ENCODE measurements around the gene SSC4D.
A peak's percentile ranks its signal among the peaks of the same experiment; 100 is the strongest.
"Not testable (repeated sequence)": the region's sequence is repeated elsewhere in the genome, so short reads cannot be mapped to it uniquely, and the experiment has no call there.

Gene SSC4D

GRCh38 chr7:76417654-76418310, 8.3 kb upstream of the SSC4D start:
- not testable (repeated sequence) for DNase-seq

DNA sequence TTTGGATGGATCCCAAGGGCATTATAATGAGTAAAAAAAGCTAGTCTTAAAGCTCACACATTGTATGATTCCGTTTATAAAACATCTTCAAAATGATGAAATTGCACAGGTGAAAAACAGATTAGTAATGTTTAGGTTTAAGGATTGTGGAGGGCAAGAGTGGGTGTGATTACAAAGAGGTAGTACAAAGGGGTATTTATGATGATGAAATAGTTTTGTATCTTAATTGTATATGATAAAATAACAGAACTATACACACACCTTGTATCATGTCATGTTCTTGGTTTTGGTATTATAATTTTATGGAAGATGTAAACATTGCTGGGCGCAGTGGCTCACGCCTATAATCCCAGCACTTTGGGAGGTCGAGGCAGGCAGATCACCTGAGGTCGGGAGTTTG, 2.8 kb upstream of the SSC4D start:
- no peak for DNase-seq

- DNase-seq, result peak; percentile 20
These were observed 2.1 kb upstream of the SSC4D start for GRCh38 chr7:76411626-76412025.

DNA sequence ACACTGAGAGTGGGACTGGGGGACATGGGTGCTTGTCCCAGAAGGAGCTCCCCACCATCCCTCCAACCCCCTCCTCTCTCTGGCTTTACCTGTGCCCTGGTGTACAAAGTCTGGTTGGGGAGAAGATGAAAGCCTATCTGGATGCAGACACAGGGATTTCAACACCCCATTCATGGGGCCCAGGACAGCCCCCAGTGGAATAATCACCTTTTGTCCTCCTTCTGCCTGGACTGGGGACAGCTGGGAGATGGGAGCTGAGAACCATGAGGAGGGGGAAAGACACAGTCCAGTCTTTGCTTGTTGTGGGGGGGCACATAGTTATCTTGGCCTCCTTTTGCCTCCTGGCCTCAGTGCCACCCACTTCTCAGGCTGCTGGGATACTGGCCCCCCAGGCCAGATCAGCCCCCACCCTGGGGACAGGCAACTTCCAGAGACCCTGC, 1.4 kb downstream of the SSC4D start:
- no peak for DNase-seq

DNA sequence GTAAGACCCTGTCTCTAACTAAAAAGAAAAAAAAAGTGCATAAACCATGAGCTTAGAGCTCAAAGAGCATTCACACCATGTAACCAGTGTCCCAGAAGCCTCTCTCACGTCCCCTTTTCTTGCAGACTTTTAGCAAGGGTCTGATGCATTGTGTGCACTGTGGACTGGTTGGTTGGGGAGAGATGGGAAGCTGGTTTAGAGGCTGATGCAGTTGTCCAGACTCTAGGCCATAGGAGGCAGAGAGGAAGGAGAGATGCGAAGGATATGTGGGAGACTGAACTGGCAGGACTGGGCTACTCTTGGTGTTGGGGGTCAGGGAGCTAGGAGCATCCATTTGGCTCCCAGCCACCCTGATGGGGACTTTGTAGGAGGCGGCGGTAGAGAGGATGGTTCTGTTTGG, 1.8 kb downstream of the SSC4D start:
- DNase-seq, result no peak

GRCh38 chr7:76405738-76406137, 3.8 kb downstream of the SSC4D start:
- no peak for DNase-seq

DNA sequence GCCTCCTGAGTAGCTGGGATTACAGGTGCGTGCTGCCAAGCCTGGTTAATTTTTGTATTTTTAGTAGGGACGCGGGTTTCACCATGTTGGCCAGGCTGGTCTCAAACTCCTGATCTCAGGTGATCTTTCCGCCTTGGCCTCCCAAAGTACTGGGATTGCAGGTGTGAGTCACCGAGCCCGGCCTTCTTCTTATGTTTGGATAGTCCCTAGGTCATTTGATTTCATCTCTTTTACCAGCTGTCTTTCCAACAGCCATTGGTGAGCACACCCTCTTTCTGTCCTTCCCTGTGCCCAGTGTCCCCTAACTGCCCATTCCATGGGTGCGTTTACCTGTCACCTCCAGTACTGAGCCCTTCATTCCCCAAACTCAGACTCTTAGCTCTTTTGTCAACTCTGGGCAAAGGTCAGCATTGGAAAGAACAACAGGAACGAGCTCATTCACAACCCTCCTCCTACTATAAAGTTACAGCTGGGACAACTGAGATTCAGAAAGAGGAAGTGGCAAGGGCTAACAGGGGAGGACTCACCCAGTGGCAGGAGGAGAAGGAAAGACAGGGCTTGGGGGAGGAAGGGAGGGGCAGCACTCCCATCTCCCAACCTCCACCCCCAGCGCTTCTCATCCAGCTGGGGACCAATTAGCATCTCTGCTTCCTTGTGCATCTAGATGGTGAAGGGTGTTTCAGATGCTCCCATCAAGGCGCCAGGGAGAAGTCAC, 5.6 kb downstream of the SSC4D start:
- DNase-seq, result peak; percentile 84

GRCh38 chr7:76403097-76403496, 6.4 kb downstream of the SSC4D start:
- not testable (repeated sequence) for DNase-seq

GRCh38 chr7:76400248-76400647, 9.2 kb downstream of the SSC4D start:
- DNase-seq, result no peak

DNA sequence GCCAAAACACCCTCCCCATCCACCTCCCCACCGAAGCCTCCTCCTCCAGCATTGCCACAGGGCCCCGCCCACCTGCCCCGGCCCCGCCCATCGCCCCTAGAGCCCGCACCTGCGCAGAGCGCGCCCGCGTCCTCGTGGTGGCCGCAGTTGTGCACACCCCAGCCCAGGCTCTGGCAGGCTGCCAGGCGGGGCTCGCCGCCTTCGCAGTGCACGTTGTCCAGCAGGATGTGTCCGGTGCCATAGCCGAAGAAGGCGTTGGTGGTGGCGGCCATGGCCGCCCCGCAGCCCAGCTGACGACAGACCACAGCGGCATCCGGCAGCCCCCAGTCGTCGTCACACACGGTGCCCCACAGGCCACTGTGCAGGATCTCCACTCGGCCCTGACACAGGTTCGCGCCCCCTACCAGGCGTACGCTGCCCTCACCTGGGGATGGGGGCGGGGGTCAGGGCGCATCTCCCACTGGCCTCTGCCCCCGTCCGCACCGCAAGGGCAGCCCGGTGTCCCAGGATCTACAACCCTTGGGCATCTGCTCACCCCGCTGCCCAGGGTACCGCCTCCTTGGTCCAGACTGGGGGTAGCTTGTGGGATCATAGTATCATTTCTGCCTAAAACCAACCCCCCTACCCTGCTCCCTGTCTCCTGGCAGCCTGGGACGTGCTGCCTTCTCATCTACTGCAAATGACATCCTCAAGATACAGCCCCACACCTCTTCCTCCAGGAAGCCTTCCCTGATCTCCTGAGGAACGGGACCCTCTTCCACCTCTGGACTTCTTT, 11.9 kb downstream of the SSC4D start:
- peak; percentile 91 for DNase-seq

DNA sequence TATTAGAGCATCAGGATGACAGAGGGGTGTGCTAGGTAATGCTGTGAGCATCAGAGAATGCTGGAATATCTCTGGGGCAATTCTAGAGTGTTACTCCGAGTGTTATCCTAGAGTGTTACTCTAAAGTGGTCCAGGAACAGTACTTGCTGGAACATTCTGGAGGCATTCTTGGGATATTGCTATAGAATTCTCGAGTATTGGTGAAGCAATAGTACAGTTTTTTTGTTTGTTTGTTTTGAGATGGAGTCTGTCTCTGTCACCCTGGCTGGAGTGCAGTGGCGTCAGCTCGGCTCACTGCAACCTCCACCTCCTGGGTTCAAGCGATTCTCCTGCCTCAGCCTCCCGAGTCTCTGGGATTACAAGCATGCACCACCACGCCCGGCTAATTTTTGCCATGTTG, 12.6 kb downstream of the SSC4D start:
- no peak for DNase-seq

DNA sequence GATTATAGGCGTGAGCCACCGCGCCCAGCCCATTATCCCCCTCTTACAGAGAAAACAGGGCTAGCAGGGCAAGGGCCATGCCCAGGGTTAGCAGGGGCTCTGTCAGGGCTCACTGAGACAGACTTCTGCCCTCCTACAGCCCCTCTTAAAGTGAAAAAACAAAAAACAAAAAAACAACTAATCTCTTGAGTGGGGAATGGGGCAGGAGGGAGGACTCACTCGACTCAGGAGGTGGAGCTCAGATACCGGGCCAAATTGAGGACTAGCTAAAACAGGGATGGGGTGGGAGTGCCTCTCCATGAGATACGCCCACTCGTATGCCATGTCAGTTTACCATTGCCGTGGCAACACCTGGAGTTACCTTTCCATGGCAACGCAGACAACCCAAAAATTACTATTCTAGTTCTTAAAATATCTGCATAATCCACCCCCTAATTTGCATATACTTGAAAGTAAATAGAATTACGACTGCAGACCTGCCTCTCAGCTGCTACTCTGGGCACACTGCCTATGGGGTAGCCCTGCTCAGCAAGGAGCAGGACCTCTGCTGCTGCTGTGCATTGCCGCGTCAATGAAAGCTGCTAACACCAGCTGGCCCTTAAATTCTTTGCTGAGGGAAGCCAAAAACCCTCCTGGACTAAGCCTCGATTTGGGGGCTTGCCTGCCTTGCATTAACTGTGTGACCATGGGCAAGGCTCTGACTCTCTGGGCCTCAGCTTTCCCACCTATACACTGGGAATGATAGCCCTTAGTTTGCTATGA, 13.4 kb downstream of the SSC4D start:
- peak; percentile 24 for DNase-seq

DNA sequence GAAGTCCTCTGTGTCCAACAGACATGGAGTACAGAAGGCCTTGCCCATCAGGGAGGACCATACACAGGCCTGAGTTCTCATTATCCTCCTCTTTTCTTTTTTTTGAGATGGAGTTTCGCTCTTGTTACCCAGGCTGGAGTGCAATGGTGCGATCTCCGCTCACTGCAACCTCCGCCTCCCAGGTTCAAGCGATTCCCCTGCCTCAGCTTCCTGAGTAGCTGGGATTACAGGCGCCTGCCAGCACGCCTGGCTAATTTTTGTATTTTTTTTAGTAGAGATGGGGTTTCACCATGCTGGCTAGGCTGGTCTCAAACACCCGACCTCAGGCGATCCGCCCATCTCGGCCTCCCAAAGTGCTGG, 13.9 kb downstream of the SSC4D start:
- DNase-seq, result not testable (repeated sequence)

GRCh38 chr7:76394957-76395356, 14.5 kb downstream of the SSC4D start:
- DNase-seq, result no peak

GRCh38 chr7:76393116-76394031, 16.1 kb downstream of the SSC4D start:
- peak; percentile 97 for DNase-seq

- DNase-seq, result no peak
These were observed 16.9 kb downstream of the SSC4D start for GRCh38 chr7:76392531-76393115.

DNA sequence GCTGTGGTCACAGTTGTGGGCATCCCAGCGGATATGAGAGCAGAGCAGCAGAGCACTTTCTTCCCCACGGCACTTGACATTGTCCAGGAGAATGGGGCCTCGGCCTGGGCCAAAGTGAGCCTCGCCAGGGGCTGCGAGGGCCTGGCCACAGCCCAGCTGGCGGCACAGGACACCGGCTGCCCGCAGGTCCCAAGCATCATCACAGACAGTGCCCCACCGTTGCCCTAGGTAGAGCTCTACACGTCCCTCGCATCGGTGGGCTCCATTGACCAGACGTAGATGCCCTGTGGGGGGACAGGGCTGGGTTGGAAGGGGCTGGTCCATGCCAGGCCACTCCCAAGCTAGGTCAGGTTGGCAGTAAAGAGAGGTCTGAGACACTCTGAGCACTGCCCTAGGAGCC, 19.4 kb downstream of the SSC4D start:
- no peak for DNase-seq

DNA sequence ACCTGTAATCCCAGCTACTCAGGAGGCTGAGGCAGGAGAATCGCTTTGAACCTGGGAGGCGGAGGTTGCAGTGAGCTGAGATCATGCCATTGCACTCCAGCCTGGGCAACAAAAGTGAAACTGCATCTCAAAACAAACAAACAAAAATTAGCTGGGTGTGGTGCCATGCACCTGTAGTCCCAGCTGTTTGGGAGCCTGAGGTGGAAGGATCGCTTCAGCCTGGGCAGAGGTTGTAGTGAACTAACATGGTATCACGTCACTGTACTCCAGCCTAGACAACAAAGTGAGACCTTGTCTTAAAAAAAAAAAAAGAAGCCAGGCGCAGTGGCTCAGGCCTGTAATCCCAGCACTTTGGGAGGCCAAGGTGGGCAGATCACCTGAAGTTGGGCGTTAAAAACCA, 21.7 kb downstream of the SSC4D start:
- DNase-seq, result not testable (repeated sequence)

- DNase-seq, result no peak
These were observed 22.7 kb downstream of the SSC4D start for GRCh38 chr7:76386691-76387260.

- peak; percentile 57 for DNase-seq
These were observed 26.2 kb downstream of the SSC4D start for GRCh38 chr7:76383089-76383944.
